B cell (primary cell): Measurements from ENCODE around the gene NEDD1. TPM values are rescaled to one million over a fixed set of nuclear protein-coding genes. Genes with fewer than 3 reads are reported as not detected.

Source experiments
- ATAC-seq: fragments of 200-7000 bp; cut with Tn5 transposase; one replicate; pipeline ENCODE4 v1.10.0; 2021; ENCODE audit warnings: low read depth, mild to moderate bottlenecking, moderate number of reproducible peaks, moderate library complexity
- CTCF ChIA-PET: fragments of 350-600 bp; sonication (Branson Sonifier 250); formaldehyde crosslinking; loops from one replicate; lab custom pipeline; 2021; ENCODE audit warnings: antibody characterized with exemption, inconsistent platforms; lab: Charles Lee
- POLR2A ChIA-PET: fragments of 350-600 bp; sonication (Branson Sonifier 250); formaldehyde crosslinking; loops from one replicate; lab custom pipeline; 2021; ENCODE audit warnings: antibody characterized with exemption; lab: Charles Lee
- DNase-seq: peaks from one replicate; pipeline ENCODE4 v3.0.0; 2013
- H2AFZ ChIP-seq: 2 replicates; pipeline ENCODE4 v1.6.1; 2012; ENCODE audit warnings: mild to moderate bottlenecking, low read depth, low read length; ENCODE audit not compliant: insufficient read depth, poor library complexity, severe bottlenecking
- H3K27ac ChIP-seq, 2 donors: 1 replicate in 1 of 2; 2 replicates in 1 of 2; pipeline ENCODE4 v1.5.1; 2012 to 2013; ENCODE audit warnings: low read length in 2 of 2, mild to moderate bottlenecking in 2 of 2, moderate library complexity in 1 of 2
- H3K27me3 ChIP-seq, 4 experiments: fragments of 200-600 bp in 1 of 4; sonication (generic) in 1 of 4; replicated peaks in 1 of 4; 1 replicate in 2 of 4; 2 replicates in 2 of 4; pipeline versions ENCODE4 v1.6.1 to v1.7.0; 2013 to 2016; ENCODE audit warnings: low read length in 3 of 4, mild to moderate bottlenecking in 2 of 4, mixed read lengths in 1 of 4, moderate library complexity in 1 of 4; ENCODE audit not compliant: insufficient read depth in 4 of 4, control insufficient read depth in 3 of 4; ENCODE audit errors: control extremely low read depth in 1 of 4
- H3K36me3 ChIP-seq, 2 experiments: replicated peaks in 1 of 2; 1 replicate in 1 of 2; 2 replicates in 1 of 2; pipeline versions ENCODE4 v1.6.1 to v1.7.1; 2013; ENCODE audit warnings: low read length in 1 of 2; ENCODE audit not compliant: insufficient read depth in 2 of 2, control insufficient read depth in 1 of 2; ENCODE audit errors: control extremely low read depth in 1 of 2, extremely low read depth in 1 of 2
- H3K4me1 ChIP-seq, 2 donors: fragments of 200-600 bp in 1 of 2; sonication (generic) in 1 of 2; 1 replicate in 1 of 2; 2 replicates in 1 of 2; pipeline versions ENCODE4 v1.5.1 to v1.6.1; 2013 to 2017; ENCODE audit warnings: low read length in 2 of 2; ENCODE audit not compliant: control insufficient read depth in 2 of 2, insufficient read depth in 2 of 2
- H3K4me2 ChIP-seq: replicated peaks from 2 replicates; pipeline ENCODE3; 2012; ENCODE audit warnings: mild to moderate bottlenecking, low read depth, low read length; ENCODE audit not compliant: poor library complexity, severe bottlenecking
- H3K4me3 ChIP-seq, 5 experiments: fragments of 200-600 bp in 1 of 5; sonication (generic) in 1 of 5; 1 replicate in 3 of 5; 2 replicates in 2 of 5; pipeline versions ENCODE4 v1.5.1 to v1.7.0; 2011 to 2016; ENCODE audit warnings: low read length in 4 of 5, mild to moderate bottlenecking in 4 of 5, low read depth in 2 of 5, control low read depth in 1 of 5, moderate library complexity in 1 of 5; ENCODE audit not compliant: insufficient read depth in 1 of 5; ENCODE audit errors: control extremely low read depth in 1 of 5, extremely low read depth in 1 of 5
- H3K79me2 ChIP-seq: fragments of 200-600 bp; sonication (generic); one replicate; pipeline ENCODE4 v1.6.0; 2016; ENCODE audit warnings: low read length; ENCODE audit not compliant: control insufficient read depth, insufficient read depth
- H3K9ac ChIP-seq: fragments of 200-600 bp; sonication (generic); 2 replicates; pipeline ENCODE4 v1.6.1; 2017; ENCODE audit warnings: mild to moderate bottlenecking, low read length, moderate library complexity
- H3K9me3 ChIP-seq, 3 donors: one replicate each; pipeline versions ENCODE4 v1.6.1 to v1.7.1; 2013; ENCODE audit warnings: low read length in 2 of 3; ENCODE audit not compliant: control insufficient read depth in 2 of 3, insufficient read depth in 1 of 3; ENCODE audit errors: control extremely low read depth in 1 of 3
- H4K20me1 ChIP-seq: 2 replicates; pipeline ENCODE4 v1.6.0; 2012; ENCODE audit warnings: mild to moderate bottlenecking, low read length; ENCODE audit not compliant: insufficient read depth, control insufficient read depth, poor library complexity, severe bottlenecking
- H3K27ac Mint-ChIP-seq: one replicate; pipeline ENCODE4 v1.8.0; 2021; ENCODE audit warnings: mixed read lengths
- H3K27me3 Mint-ChIP-seq: one replicate; pipeline ENCODE4 v1.8.0; 2021; ENCODE audit warnings: mixed read lengths
- H3K4me1 Mint-ChIP-seq: one replicate; pipeline ENCODE4 v1.8.0; 2021; ENCODE audit warnings: mixed read lengths
- H3K4me3 Mint-ChIP-seq: one replicate; pipeline ENCODE4 v1.8.0; 2021; ENCODE audit warnings: mixed read lengths
- H3K9me3 Mint-ChIP-seq: one replicate; pipeline ENCODE4 v1.8.0; 2022; ENCODE audit warnings: mixed read lengths; ENCODE audit not compliant: insufficient read depth
- EZH2 ChIP-seq: IDR thresholded peaks from 2 replicates; pipeline ENCODE4 v1.6.1; 2012; ENCODE audit warnings: borderline replicate concordance, low read depth, mild to moderate bottlenecking, moderate library complexity, low read length; ENCODE audit not compliant: insufficient read depth, poor library complexity, severe bottlenecking
- WGBS: methylation state at CpG from one replicate; pipeline ENCODE4 v1.1.5; 2013; ENCODE audit warnings: missing lambda C conversion rate; ENCODE audit not compliant: insufficient coverage; 5-methylcytosine and 5-hydroxymethylcytosine counted together
- intact Hi-C: fragments of 100-400 bp; cut with micrococcal nuclease; formaldehyde crosslinking; loops from one replicate; pipeline ENCODE4 v1.10.0; 2022
- polyA plus RNA-seq: library from polyadenylated mRNA; depleted of rRNA; stranded (reverse); fragments of >200 nt; gene quantifications from 2 replicates; pipeline ENCODE4 v1.2.3, GENCODE V29; 2012
- total RNA-seq, 2 donors: library from RNA; stranded (reverse); fragments of 120-200 nt in 1 of 2; gene quantifications; 1 replicate in 1 of 2; 2 replicates in 1 of 2; pipeline versions ENCODE4 v1.2.3 to v1.2.4, GENCODE V29; 2013 to 2022
- TF ChIP-seq, protein P1 (sequence below): fragments of 200-600 bp; IDR thresholded peaks from one replicate; pipeline ENCODE4 v1.8.0; 2022; ENCODE audit warnings: antibody characterized with exemption, mild to moderate bottlenecking

Gene NEDD1
- total and polyA plus RNA-seq, 2 donors (not counting 1 experiment from before 2014, with no cell fraction given): 7.4 to 20.3 TPM

GRCh38 chr12:96981911-96982310, 74.9 kb downstream of the NEDD1 start:
- H3K4me3 ChIP-seq: no peak overlapping the region
- peaks cover 10 to 12% of the 10 kb centered on the region in 2 donors for H3K4me1 ChIP-seq
- H2AFZ ChIP-seq: no peak overlapping the region
- H3K9me3 Mint-ChIP-seq: no peaks in the 10 kb centered on the region
- no peak overlapping the region for H3K4me3 Mint-ChIP-seq
- no peaks in the 10 kb centered on the region for H4K20me1 ChIP-seq
- CTCF ChIA-PET: interaction anchor here (1.3 kb wide), 1 partner anchor 10 kb away, joined by 4 read pairs; no protein-coding TSS in a partner anchor
- DNase-seq (no peak), ATAC-seq (no peak)
- H3K36me3 ChIP-seq: no peaks in the 10 kb centered on the region
- no peak overlapping the region for H3K27ac ChIP-seq
- H3K27me3 Mint-ChIP-seq: peaks cover 15% of the 10 kb centered on the region
- TF ChIP-seq EZH2: no peak
- TF ChIP-seq, protein P1, sequence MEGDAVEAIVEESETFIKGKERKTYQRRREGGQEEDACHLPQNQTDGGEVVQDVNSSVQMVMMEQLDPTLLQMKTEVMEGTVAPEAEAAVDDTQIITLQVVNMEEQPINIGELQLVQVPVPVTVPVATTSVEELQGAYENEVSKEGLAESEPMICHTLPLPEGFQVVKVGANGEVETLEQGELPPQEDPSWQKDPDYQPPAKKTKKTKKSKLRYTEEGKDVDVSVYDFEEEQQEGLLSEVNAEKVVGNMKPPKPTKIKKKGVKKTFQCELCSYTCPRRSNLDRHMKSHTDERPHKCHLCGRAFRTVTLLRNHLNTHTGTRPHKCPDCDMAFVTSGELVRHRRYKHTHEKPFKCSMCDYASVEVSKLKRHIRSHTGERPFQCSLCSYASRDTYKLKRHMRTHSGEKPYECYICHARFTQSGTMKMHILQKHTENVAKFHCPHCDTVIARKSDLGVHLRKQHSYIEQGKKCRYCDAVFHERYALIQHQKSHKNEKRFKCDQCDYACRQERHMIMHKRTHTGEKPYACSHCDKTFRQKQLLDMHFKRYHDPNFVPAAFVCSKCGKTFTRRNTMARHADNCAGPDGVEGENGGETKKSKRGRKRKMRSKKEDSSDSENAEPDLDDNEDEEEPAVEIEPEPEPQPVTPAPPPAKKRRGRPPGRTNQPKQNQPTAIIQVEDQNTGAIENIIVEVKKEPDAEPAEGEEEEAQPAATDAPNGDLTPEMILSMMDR: no peak
- peaks cover 0 to 19% (median 14%) of the 10 kb centered on the region in 4 experiments for H3K27me3 ChIP-seq
- H3K79me2 ChIP-seq: no peaks in the 10 kb centered on the region
- no peaks in the 10 kb centered on the region for H3K9me3 ChIP-seq
- intact Hi-C loops: no loop called here
- POLR2A ChIA-PET: no interaction called here
- H3K4me1 Mint-ChIP-seq: peaks cover 6% of the 10 kb centered on the region
- 97% methylated on average over 4 of the region's 4 CpGs for WGBS
- H3K27ac Mint-ChIP-seq: no peak overlapping the region
- no peak overlapping the region for H3K4me2 ChIP-seq
- H3K9ac ChIP-seq: no peak overlapping the region

- DNase-seq: no peak
- ATAC-seq: no peak
- H3K27me3 ChIP-seq: peaks cover 0 to 19% (median 14%) of the 10 kb centered on the region in 4 experiments
- ChIA-PET POLR2A (no interaction called here), CTCF (interaction anchor here (0.8 to 1.3 kb wide), 2 partner anchors 10 to 29 kb away, joined by 4 to 5 read pairs; no protein-coding TSS in a partner anchor)
- H3K4me1 ChIP-seq: peaks cover 10 to 12% of the 10 kb centered on the region in 2 donors
- H3K4me2 ChIP-seq: no peak overlapping the region
- TF ChIP-seq, protein P1: no peak
- peaks cover 6% of the 10 kb centered on the region for H3K4me1 Mint-ChIP-seq
- WGBS: 91% methylated on average over 4 of the region's 4 CpGs
- no peak overlapping the region for H3K9ac ChIP-seq
- H3K9me3 ChIP-seq: no peaks in the 10 kb centered on the region
- no peak overlapping the region for H3K27ac Mint-ChIP-seq
- H3K4me3 ChIP-seq: no peak overlapping the region
- H3K27ac ChIP-seq: no peak overlapping the region
- no peaks in the 10 kb centered on the region for H3K79me2 ChIP-seq
- intact Hi-C loops: no loop called here
- H3K4me3 Mint-ChIP-seq: no peak overlapping the region
- H3K36me3 ChIP-seq: no peaks in the 10 kb centered on the region
- no peaks in the 10 kb centered on the region for H3K9me3 Mint-ChIP-seq
- no peaks in the 10 kb centered on the region for H4K20me1 ChIP-seq
- H2AFZ ChIP-seq: no peak overlapping the region
- H3K27me3 Mint-ChIP-seq: peaks cover 15% of the 10 kb centered on the region
These were observed 75.6 kb downstream of the NEDD1 start for GRCh38 chr12:96982671-96983070.
